Peyer's patch (tissue), 4 donors: ENCODE results near the gene CNTNAP2.

Experiments used
- POLR2A ChIP-seq, 2 donors: fragments of 450-650 bp; IDR thresholded peaks; one replicate each; pipeline ENCODE4 v1.5.1; 2017; ENCODE audit warnings: antibody characterized with exemption in 2 of 2, mild to moderate bottlenecking in 2 of 2, moderate library complexity in 2 of 2
- TF ChIP-seq, protein P1 (sequence below), 6 experiments: fragments of 450-650 bp in 4 of 6; fragments of 200-600 bp in 2 of 6; sonication (generic) in 1 of 6; IDR thresholded peaks; one replicate each; pipeline ENCODE4 v1.5.1; 2017 to 2019; ENCODE audit warnings: antibody characterized with exemption in 6 of 6, mild to moderate bottlenecking in 3 of 6, moderate library complexity in 1 of 6

GRCh38 chr7:146725520-146725919, 608.9 kb downstream of the CNTNAP2 start:
- TF ChIP-seq, protein P1, sequence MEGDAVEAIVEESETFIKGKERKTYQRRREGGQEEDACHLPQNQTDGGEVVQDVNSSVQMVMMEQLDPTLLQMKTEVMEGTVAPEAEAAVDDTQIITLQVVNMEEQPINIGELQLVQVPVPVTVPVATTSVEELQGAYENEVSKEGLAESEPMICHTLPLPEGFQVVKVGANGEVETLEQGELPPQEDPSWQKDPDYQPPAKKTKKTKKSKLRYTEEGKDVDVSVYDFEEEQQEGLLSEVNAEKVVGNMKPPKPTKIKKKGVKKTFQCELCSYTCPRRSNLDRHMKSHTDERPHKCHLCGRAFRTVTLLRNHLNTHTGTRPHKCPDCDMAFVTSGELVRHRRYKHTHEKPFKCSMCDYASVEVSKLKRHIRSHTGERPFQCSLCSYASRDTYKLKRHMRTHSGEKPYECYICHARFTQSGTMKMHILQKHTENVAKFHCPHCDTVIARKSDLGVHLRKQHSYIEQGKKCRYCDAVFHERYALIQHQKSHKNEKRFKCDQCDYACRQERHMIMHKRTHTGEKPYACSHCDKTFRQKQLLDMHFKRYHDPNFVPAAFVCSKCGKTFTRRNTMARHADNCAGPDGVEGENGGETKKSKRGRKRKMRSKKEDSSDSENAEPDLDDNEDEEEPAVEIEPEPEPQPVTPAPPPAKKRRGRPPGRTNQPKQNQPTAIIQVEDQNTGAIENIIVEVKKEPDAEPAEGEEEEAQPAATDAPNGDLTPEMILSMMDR (IDR thresholded peaks at IDR 0.05): no peak
- TF ChIP-seq POLR2A (IDR thresholded peaks at IDR 0.05): no peak
